ENCODE results near the gene MDFIC.

The MDFIC gene

DNA sequence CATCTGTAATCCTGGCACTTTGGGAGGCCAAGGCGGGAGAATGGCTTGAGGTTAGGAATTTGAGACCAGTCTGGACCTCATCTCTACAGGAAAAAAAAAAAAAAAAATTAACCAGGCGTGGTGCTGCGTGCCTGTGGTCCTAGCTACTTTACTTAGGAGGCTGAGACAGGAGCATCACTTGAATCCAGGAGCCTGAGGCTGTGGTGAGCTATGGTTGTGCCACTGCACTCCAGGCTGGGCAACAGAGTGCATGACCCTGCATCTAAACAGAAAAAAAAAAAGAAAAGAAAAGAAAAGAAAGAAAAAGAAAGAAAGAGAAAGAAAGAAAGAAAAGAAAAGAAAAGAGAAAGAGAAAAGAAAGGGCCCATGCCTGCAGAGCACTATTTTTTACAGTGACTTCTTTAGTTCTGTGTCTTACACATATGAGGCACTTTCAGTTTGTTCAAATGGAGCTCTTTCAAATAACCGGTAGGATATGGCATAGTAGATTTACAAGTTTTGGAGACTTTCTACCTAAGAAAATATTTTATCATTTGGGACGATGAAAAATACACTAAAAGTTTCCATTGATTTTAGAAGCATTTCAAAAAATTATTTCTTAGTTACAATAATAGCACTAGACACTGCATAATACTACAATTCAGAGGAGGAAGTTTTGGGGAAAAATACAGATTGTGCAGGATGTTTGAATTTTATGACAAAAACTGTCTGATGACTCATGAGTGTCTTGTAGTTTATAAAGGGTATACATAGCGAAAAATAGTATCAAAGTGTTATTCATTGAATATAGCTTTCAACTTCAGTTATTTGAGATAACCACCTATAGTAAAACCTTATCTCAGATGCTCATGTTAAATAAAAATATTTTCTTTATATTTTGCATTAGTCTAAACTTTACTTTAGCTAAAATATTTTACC is 75.9 kb downstream of the MDFIC start:
- DNase-seq (ENCODE audit: low spot score): no peak

- DNase-seq (ENCODE audit: low spot score): no peak
These were observed 82.2 kb downstream of the MDFIC start for GRCh38 chr7:115004121-115004520.

DNA sequence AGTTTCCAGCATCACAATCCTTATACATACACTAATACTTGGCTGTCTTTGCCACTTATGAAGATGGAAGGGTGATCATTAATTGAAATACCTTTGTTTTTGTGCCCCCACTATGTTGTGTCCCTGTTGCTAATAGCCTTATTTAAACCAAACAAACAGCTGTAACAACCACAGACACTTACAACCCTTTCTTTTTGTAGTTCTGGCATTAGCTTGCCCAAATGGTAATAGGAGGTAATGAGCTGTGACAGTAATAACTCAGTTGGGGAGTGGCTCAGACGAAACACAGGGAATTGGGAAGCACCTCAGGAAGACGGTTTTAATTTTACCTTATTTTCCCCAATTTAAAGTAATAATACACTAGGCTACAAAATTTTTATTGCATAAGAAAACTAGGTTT is 83.4 kb downstream of the MDFIC start:
- DNase-seq (ENCODE audit: low spot score): no peak

DNA sequence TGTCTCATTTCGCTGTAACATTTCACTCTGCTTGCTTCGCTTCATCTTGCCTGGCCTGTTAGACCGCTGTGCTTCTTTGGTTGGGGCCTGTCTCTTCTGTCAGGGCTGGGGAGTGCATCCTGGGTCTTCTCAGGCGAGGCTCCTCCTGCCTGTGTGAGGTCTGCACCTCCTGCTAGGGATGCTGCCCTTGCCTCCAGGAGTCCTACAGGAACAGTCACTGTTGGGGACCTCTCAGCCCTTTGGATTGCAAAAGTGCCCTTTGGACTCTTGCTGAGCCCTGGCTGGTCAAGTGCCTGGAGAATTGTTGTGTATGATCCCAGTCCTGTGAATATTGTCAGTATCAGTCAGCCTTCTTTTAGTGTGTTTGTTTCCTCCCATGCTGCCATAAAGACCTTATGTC is 84.1 kb downstream of the MDFIC start:
- peak; percentile 52 for DNase-seq (ENCODE audit: low spot score)

DNA sequence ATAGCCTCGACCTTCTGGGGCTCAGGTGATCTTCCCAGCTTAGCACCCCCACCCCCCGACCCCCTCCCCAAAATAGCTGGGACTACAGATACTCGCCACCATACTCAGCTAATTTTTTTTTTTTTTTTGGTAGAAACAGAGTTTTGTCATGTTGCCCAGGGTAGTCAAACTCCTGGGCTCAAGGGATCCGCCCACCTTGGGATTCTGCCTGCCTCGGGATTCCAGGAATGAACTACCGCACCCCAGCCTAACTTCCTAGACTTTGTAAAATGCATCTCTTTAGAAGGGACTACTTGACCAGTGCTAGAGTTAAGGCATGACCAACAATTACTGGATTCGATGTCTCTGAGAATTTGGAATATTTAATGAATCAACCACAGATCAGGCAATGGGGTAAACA is 85.9 kb downstream of the MDFIC start:
- DNase-seq (ENCODE audit: low spot score): no peak

- DNase-seq (ENCODE audit: low spot score): no peak
These were observed 86.7 kb downstream of the MDFIC start for GRCh38 chr7:115008465-115009114.

- no peak for DNase-seq (ENCODE audit: low spot score)
These were observed 87.2 kb downstream of the MDFIC start for GRCh38 chr7:115009139-115009538.

GRCh38 chr7:115009736-115010440 is 88.0 kb downstream of the MDFIC start:
- no peak for DNase-seq (ENCODE audit: low spot score)

DNA sequence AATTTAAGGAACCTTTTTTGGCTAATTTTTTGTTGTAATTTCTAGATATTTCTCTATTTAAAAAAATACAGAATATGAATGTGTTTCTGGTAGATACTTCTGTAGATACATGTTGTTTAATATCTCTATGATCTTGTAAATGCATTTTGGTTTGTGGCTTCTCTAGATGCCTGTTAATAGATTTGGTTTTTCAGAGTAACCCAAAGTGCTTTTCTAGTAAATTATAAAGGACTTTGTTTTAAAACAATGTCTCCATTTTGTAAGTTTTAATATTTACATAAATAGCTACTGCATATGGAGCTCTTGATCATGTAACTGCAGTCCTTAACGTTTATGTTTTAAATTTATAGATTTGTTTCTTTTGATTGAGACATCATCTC is 88.5 kb downstream of the MDFIC start:
- DNase-seq (ENCODE audit: low spot score): no peak

DNA sequence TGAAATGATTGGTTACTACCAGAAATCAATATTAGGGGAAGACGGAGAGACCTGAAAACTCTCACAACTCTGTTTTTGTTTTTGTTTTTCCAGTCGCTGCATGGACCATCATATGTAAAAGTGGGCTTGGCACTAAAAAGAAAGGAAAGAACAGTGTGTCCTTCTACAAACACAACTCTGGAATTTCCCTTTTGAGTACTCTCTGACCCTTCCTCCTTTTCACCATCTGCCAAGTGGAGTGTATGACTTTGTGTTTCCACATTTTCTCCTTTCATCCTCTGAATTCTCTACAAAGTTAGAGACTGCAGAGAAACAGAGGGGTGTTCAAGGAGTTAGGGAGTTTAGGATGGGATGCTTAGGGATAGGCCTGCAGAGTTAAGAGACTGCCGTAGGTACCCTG is 92.0 kb downstream of the MDFIC start:
- DNase-seq (ENCODE audit: low spot score): no peak

GRCh38 chr7:115014794-115015193 is 92.9 kb downstream of the MDFIC start:
- DNase-seq (ENCODE audit: low spot score): no peak

DNA sequence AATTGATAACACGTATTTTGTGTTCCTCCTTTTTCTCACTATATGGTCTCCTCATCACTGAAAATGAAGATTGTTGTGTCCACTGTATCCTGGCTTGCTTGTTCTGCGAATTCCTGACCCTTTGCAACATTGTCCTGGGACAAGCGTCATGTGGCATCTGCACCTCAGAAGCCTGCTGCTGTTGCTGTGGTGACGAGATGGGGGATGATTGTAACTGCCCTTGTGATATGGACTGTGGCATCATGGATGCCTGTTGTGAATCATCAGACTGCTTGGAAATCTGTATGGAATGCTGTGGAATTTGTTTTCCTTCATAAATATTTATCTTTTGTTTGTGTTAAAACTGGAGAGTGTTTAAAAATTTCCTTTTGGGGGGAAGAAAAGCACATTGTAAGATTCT is 93.7 kb downstream of the MDFIC start:
- DNase-seq (ENCODE audit: low spot score): no peak

DNA sequence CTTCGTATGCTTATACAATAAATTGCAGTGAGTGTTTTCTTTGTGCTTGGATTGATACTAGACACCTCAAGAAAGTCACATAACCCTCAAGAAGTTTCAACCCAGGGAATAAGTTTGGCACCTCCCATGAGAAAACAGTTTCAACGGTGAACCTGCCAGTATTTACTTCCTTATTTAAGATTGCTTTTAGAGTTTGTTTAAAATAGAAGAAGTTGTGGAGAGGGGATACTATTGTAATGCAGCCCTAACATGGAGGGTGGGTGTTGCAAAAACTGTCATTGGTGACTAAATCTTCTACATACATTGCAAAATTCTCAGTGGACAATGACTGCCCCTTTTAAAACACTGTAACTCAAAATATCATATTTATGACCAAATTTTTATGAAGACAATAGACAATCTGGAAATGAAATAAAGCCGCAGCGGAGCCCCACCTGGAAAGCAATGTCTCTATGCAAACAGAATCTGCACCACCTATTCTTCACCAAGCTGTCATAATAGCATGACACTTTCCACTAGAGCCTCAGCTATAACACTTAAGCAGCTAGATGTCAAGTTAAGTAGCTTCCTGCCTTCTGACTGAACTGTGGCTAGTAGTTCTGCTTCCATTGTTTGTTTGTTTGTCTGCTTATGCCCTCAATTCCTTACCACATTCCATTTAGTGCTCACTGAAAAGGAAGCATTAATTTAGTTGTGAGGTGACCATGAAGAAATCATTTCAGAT is 98.2 kb downstream of the MDFIC start:
- no peak for DNase-seq (ENCODE audit: low spot score)

GRCh38 chr7:115023219-115023618 is 101.3 kb downstream of the MDFIC start:
- DNase-seq (ENCODE audit: low spot score): no peak

DNA sequence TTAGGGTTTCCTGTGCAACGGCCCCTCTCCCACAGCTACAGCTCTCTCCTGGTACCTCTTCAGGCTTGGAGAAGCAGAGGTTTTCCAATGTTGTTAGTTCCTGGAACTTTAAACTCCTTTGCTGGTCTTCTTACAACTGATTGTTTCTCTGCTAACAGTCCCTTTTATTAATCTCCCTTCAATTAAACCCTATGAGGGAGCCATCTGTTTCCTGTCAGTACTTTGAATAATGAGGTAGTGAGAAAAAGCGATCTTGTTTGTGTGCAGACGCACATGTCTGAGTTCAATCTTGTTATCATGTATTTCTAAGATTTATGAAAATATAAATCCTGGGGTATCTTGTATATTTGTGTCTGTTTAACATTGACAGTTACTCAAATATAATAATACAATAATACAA is 102.4 kb downstream of the MDFIC start:
- no peak for DNase-seq (ENCODE audit: low spot score)

GRCh38 chr7:115032715-115033703 is 111.1 kb downstream of the MDFIC start:
- DNase-seq (ENCODE audit: low spot score): no peak

DNA sequence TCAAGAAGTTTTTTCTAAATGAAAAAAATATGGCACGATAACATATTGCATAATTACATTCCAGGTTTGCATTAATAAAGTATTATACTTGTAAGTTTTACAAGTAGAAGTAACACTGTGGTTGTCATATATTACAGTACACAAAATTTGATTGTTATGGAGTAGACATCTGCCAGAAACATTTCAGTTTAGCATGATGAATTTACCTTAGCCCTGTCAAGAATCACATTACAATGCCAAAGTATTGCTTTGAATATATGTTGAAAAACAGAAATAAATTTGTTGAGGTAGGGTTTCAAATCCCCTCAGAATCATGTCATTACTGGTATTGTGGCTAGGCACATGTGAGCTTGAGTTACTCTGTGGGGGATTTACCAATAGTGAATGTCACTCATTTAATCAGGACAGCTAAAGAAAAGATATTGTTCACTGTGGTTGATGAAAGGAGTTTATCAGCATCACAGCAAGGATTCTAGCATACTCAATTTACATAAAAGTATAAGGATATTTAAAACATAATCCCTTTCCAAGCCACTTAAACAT is 112.1 kb downstream of the MDFIC start:
- no peak for DNase-seq (ENCODE audit: low spot score)

- DNase-seq (ENCODE audit: low spot score): no peak
These were observed 112.6 kb downstream of the MDFIC start for GRCh38 chr7:115034515-115034914.

- DNase-seq (ENCODE audit: low spot score): no peak
These were observed 115.4 kb downstream of the MDFIC start for GRCh38 chr7:115037128-115037802.

DNA sequence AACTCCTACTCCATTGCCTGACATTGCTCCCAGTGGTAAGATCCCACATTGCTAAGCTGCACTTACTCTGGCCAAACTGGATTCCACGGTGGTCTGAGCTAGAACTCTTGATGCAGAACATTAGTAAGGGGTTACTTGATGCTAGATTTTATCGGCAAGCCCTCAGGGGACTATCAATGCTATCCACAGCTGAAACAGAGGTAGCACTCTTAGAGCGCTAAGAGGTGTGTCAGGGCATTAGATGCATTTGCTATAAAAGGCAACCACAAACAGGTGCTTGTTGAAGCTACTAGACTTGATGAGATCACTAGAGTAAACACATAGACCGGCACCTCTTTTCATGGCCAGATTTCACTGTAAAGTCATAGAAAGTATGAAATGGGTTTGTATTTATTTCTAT is 116.3 kb downstream of the MDFIC start:
- DNase-seq (ENCODE audit: low spot score): no peak
